ENCODE measurements around the gene FILIP1L. TPM values are rescaled to one million over a fixed set of nuclear protein-coding genes. Genes with fewer than 3 reads are reported as not detected.

FILIP1L gene
- polyA plus RNA-seq, 1 donor (not counting 4 experiments of a cell fraction or from before 2014, with no cell fraction given) = 14.7 TPM

GRCh38 chr3:100125161-100125938 lies 11.0 kb upstream of the FILIP1L start:
- DNase-seq (ENCODE audit: low read depth, low spot score) = no peak
- no peak for FAIRE-seq
- dilution Hi-C loops (cut with MboI; ENCODE audit: extremely low pct_ligation_motif_present, low sequenced_read_pairs) = no loop called here

GRCh38 chr3:100124201-100124761 lies 10.0 kb upstream of the FILIP1L start:
- Histone ChIP-seq H3K79me2 (ENCODE audit: control insufficient read depth, insufficient read depth, low read length) (no peaks in the 10 kb centered on the region), H3K4me2 (ENCODE audit: control insufficient read depth, extremely low read depth, insufficient read depth, low read depth, low read length) (no peak overlapping the region), H3K27me3 (ENCODE audit: control insufficient read depth, extremely low read depth, insufficient read depth, low read length) (no peaks in the 10 kb centered on the region), H3K9me1 (ENCODE audit: control insufficient read depth, extremely low read depth, insufficient read depth, low read length) (no peaks in the 10 kb centered on the region), H3K9ac (ENCODE audit: control insufficient read depth, extremely low read depth, insufficient read depth, low read length) (no peak overlapping the region), H2AFZ (ENCODE audit: control insufficient read depth, low read length) (no peak overlapping the region), H3K4me3 (ENCODE audit: control insufficient read depth in 2 of 3, extremely low read depth in 1 of 3, insufficient read depth in 2 of 3, low read depth in 1 of 3, low read length in 3 of 3) (no peak overlapping the region), H3K36me3 (ENCODE audit: control insufficient read depth in 2 of 2, extremely low read depth in 1 of 2, insufficient read depth in 2 of 2, low read length in 2 of 2) (no peaks in the 10 kb centered on the region), H3K27ac (ENCODE audit: control insufficient read depth, insufficient read depth, low read length) (no peak overlapping the region), H3K4me1 (ENCODE audit: control insufficient read depth, extremely low read depth, insufficient read depth, low read length) (no peaks in the 10 kb centered on the region), H3K9me3 (ENCODE audit: control insufficient read depth, low read depth, low read length) (no peaks in the 10 kb centered on the region), H4K20me1 (ENCODE audit: control insufficient read depth, extremely low read depth, insufficient read depth, low read length) (no peaks in the 10 kb centered on the region)
- TF ChIP-seq CTCF (optimal IDR thresholded peaks at IDR 0.05 in 1 of 3, IDR thresholded peaks at IDR 0.05 in 1 of 3, conservative IDR thresholded peaks at IDR 0.05 in 1 of 3; ENCODE audit: extremely low read depth in 1 of 3, insufficient read depth in 2 of 3, low read length in 3 of 3) (no peak), EZH2 (IDR thresholded peaks at IDR 0.05; ENCODE audit: low read length) (no peak)
- dilution Hi-C loops (cut with MboI; ENCODE audit: extremely low pct_ligation_motif_present, low sequenced_read_pairs) = no loop called here
- DNase-seq (ENCODE audit: low read depth, low spot score) (no peak), FAIRE-seq (no peak)

More at GRCh38 chr3:100125161-100125938, 11.0 kb upstream of the FILIP1L start:
- Histone ChIP-seq H3K36me3 (ENCODE audit: control insufficient read depth in 2 of 2, extremely low read depth in 1 of 2, insufficient read depth in 2 of 2, low read length in 2 of 2) (no peaks in the 10 kb centered on the region), H3K27ac (ENCODE audit: control insufficient read depth, insufficient read depth, low read length) (no peak overlapping the region), H4K20me1 (ENCODE audit: control insufficient read depth, extremely low read depth, insufficient read depth, low read length) (no peaks in the 10 kb centered on the region), H3K9me1 (ENCODE audit: control insufficient read depth, extremely low read depth, insufficient read depth, low read length) (no peaks in the 10 kb centered on the region), H3K4me3 (ENCODE audit: control insufficient read depth in 2 of 3, extremely low read depth in 1 of 3, insufficient read depth in 2 of 3, low read depth in 1 of 3, low read length in 3 of 3) (no peak overlapping the region), H3K27me3 (ENCODE audit: control insufficient read depth, extremely low read depth, insufficient read depth, low read length) (no peaks in the 10 kb centered on the region), H2AFZ (ENCODE audit: control insufficient read depth, low read length) (no peak overlapping the region), H3K79me2 (ENCODE audit: control insufficient read depth, insufficient read depth, low read length) (no peaks in the 10 kb centered on the region), H3K9me3 (ENCODE audit: control insufficient read depth, low read depth, low read length) (no peaks in the 10 kb centered on the region), H3K9ac (ENCODE audit: control insufficient read depth, extremely low read depth, insufficient read depth, low read length) (no peak overlapping the region), H3K4me1 (ENCODE audit: control insufficient read depth, extremely low read depth, insufficient read depth, low read length) (no peaks in the 10 kb centered on the region), H3K4me2 (ENCODE audit: control insufficient read depth, extremely low read depth, insufficient read depth, low read depth, low read length) (no peak overlapping the region)
- TF ChIP-seq CTCF (optimal IDR thresholded peaks at IDR 0.05 in 1 of 3, IDR thresholded peaks at IDR 0.05 in 1 of 3, conservative IDR thresholded peaks at IDR 0.05 in 1 of 3; ENCODE audit: extremely low read depth in 1 of 3, insufficient read depth in 2 of 3, low read length in 3 of 3) (no peak), EZH2 (IDR thresholded peaks at IDR 0.05; ENCODE audit: low read length) (no peak)

All from keratinocyte (primary cell).